Epithelial cell of prostate (primary cell): ENCODE data around the gene FREM3.

Source experiments
- DNase-seq: peaks from one replicate; pipeline ENCODE4 v3.0.0-alpha.2; 2011; ENCODE audit warnings: low read depth, low spot score
- H3K27ac ChIP-seq: fragments of 450-650 bp; 2 replicates; pipeline ENCODE4 v1.5.1; 2017; ENCODE audit warnings: mild to moderate bottlenecking

The FREM3 gene

DNA sequence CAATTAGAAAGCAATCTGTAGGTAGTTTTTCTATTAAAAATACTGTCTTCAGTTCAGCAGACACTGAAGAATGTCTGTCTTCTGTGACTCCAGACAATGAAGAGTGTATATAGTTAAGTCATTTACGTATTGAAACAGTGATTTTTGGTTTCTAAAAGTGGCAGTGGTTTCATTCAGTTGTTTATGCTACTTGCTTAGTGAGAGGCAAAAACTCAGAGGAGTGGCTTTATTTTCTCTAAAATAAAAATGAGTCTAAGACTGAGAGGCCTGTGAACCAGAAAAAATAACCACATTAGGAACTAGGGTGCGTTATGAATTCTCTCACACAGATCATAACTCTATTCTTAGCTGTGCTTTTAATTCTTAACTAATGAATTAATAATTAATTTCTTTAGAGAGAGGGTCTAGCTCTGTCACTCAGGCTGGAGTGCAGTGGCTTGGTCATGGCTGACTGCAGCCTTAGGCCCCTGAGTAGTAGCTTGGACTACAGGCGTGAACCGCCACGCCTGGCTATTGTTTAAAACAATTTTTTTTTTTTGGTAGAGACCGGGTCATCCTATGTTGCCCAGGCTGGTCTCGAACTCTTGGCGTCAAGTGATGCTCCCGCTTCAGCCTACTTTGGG is 31.4 kb downstream of the FREM3 start:
- no peak for DNase-seq
- H3K27ac ChIP-seq: no peak overlapping the region

DNA sequence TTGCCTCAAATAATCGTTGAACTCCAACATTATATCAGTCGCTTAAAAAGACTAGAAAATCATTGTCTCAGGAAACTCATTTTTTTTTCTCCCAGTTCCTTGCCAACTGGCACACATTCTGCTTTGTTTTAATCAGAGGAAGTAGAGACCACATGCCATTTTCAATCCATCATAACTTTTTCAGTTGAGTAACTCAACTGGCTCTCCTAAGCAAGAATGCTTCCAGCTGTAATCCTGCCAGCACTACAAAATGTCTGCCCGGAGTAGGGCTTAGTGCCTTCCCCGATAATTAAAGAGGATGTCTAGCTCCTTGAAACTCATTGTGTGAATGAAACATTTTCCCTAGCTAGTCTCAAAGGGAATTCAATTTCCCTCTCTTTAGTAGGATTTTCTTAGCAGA is 33.0 kb downstream of the FREM3 start:
- no peak for DNase-seq
- H3K27ac ChIP-seq: no peak overlapping the region

DNA sequence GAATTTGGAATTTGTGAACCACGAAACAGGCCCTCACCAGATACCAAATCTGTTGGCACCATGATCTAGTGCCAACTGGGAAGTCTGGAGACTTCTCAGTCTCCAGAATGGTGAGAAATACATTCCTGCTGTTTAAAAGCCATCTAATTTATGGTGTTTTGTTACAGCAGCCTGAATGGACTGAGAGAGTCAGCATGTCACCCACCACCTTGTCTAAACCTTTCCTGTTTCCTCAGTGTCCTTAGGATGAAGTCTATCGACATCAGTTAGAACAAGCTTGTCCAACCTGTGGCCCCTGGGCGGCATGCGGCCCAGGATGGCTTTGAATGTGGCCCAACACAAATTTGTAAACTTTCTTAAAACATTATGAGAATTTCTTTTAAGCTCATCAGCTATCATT is 42.1 kb downstream of the FREM3 start:
- H3K27ac ChIP-seq: no peak overlapping the region
- no peak for DNase-seq

DNA sequence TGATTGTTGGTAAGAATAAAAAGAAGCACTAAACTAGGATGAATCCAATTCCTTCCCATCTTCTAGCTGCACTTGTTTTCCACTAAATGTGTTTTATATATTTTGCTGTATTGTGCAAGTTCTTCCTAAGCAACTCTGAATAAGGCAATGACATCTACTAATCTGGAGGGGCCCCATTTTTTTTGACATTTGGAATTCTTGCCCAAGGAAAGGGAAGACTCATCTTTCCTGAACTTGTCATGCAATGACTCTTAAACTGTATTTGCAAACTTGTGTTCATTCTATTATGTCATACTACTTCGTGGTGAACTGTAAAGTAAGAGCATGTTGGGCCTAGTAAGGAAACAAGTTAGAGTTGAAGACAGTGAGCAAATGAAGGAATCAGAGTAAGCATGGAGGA is 45.9 kb downstream of the FREM3 start:
- H3K27ac ChIP-seq: no peak overlapping the region
- DNase-seq: no peak

DNA sequence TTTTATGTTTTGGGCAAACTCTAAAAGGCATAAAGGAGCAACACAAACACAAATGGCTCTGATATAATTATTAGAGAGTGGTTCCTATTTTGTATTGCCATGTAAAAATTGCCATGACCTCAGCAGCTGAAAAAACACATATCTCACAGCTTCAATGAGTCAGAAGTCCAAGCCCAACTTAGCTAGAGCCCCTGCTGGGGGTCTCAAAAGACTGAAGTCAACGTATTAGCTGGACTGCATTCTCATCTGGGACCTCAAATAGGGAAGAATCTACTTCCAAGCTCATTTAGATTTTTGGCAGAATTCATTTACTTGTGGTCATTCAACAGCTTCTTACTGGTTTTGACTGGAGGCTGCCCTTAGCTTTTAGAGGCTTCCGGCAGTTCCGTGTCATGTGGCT is 47.4 kb downstream of the FREM3 start:
- no peak for DNase-seq
- H3K27ac ChIP-seq: no peak overlapping the region

DNA sequence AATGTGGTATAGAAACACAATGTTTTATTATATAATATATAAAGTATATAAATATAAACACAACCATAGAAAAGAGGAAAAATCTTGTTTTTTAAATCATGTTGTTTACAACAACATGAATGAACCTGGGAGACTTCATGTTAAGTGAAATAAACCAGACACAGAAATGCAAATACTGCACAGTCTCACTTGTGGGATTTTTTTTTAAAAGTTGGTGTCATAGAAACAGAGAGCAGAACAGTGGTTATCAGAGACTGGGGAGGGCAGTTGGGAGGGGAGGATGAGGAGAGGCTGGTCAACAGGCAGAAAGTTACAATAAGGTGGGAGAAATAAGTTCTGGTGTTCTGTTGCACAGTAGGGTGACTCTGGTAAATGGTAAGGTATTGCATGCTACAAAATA is 57.1 kb downstream of the FREM3 start:
- DNase-seq: no peak
- no peak overlapping the region for H3K27ac ChIP-seq

DNA sequence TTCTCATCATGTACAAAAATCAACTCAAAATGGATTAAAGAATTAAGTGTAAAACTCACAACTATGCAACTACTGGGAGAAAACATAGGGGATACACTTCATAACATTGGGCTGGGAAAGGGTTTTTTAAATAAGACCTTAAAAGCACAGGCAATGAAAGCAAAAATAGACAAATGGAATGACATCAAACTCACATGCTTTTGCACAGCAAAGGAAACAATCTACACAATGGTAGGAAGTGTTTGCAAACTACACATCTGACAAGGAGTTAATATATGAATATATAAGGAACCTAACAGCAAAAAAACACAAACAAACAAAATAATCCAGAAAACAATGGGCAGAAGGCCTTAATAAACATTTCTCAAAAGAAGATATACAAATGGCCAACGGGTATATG is 57.9 kb downstream of the FREM3 start:
- DNase-seq: no peak
- H3K27ac ChIP-seq: no peak overlapping the region

DNA sequence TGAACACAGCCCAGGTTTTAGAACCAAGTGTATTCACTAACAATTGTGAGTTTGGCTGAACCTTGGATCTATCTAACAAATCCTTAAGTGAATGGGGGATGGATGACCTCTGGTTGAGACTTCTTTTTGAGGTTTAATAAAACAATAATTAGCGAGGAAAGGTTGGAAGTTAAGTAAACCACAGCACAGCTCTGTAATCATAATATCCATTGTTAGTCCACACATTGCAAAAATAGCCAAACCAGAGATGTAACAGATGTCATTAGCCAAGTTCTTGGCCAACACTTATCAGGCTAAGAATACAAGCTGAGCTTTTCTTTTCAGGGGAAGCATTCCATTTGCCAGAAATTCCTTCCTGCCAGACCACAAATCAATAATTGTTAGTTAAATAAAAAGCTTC is 59.1 kb downstream of the FREM3 start:
- H3K27ac ChIP-seq: no peak overlapping the region
- DNase-seq: no peak

DNA sequence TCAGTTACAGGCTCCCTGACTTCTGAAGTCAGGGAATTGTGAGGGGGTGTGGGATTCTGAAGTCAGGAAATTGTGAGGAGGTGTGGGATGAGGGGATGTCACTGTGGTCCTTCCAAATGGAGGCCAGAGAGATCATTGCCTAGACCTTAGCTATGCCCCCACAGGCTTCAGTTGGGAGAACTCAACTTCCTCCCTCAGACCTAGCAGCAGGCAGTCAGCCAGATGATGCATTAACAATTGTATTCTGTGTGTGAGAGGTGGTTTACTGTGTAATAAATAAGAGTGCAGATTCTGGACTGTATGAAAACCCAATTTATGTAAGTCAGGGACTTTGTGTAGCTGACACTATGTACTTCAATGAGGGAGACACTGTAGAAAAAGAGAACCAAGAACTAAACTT is 65.7 kb downstream of the FREM3 start:
- no peak overlapping the region for H3K27ac ChIP-seq
- no peak for DNase-seq

DNA sequence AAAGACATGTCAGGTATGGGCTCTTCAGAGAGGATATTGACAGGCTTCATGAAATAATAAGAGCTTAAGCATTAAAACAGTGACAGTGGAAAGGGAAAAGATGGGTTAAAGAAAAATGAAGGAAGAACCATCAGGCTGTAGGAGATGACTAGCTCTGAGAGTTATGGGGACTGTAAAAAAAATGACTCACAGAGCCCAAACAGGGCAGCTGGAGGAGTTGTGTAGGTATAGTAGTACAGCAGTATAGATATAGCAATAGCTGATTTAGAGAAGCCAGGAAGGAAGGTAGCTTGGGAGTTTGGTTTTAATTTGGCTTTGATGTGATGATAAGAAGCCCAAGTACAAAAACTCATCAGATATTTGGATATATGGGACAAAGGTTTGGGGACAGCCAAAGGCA is 66.6 kb downstream of the FREM3 start:
- H3K27ac ChIP-seq: no peak overlapping the region
- no peak for DNase-seq

DNA sequence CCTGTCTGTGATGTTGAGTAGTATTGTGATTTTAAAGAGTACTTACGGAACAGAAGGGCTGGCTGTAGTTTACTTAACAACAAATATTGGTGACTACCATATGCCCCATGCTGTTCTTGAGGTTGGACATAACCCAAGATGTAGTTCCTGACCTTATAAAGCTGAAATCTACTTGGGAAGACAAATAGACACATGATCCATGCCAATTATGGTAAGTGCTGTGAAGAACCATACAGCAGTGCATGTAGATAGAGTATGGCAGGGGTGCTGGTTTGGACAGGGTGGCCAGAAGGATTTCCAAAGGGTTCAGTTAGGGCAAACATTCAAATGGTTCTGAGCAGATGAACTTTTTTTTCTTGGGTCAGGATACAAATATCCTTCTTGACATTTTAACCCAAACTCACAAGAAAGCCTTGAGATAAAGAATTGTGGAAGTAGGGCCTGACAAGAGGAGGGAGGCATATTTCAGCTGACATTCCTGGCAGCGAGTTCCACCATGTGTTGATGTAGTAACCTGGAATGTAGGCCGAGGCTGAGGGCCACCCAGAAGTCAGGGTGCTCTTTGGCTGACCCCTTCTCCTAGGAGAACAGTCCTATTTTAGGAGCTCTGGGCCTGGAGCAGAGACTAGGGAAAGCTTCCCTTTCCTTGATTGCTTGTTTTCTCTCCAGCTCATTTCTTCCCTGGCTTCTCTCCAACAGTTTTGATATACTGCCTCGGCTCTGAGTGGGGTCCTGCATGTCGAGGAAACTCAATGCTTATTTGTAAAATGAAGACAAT is 74.2 kb downstream of the FREM3 start:
- H3K27ac ChIP-seq: no peak overlapping the region
- DNase-seq: no peak

DNA sequence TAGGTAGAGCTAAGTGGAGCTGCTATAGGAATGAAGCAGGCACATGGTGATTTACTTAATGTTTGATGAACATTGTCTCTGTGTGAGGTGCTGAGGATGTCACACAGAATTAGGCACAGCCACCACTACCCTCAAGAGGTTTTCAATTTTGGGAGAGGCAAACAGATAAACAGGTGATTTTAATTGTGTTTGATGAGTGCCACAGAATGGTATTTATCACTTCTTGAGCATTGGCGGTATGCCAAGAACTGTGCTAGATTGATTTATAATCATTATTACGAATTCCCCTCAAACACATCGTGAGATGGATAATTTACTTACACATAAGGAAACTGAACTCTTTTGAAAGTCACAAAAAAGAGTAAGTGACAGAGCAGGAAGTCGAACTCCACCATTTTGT is 74.8 kb downstream of the FREM3 start:
- H3K27ac ChIP-seq: no peak overlapping the region

DNA sequence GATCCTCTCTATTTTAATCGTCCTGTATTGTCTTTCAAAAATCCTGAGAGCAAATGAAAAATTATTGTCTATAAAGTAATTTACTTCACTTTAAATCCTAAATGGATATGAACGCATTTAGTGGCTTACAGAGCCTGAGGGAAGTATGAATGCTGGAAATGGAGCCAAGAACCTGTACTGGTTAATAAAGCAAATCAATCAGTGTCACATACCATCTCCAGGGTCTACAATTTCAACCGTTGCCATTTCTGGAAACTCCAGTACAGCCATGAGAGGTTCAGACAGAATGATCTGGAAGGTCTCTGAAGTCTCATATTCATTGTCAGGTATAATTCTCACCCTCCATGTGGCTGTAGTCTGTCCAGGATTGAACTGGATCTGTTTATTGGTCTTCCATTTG is 76.6 kb downstream of the FREM3 start:
- DNase-seq: no peak
- no peak overlapping the region for H3K27ac ChIP-seq

More for the DNA sequence above, 74.8 kb downstream of the FREM3 start:
- no peak for DNase-seq

DNA sequence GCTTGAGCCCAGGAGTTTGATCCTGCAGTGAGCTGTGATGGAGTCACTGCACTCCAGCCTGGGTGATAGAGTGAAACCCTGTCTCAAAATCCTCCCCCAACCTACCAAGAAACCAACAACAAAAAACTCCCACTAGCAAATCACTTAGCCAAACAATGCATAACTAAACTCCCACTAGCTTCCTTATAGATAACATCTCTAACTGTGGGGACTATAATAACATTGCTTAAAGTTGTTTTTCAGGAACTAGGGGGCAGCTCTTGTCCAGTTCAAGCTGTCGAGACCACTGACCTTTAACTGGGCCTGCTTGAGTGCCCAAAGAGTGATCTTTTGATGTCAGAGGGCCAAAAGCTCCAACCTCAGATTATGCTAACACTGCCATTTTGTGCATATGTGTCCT is 81.7 kb downstream of the FREM3 start:
- DNase-seq: no peak
- H3K27ac ChIP-seq: no peak overlapping the region

DNA sequence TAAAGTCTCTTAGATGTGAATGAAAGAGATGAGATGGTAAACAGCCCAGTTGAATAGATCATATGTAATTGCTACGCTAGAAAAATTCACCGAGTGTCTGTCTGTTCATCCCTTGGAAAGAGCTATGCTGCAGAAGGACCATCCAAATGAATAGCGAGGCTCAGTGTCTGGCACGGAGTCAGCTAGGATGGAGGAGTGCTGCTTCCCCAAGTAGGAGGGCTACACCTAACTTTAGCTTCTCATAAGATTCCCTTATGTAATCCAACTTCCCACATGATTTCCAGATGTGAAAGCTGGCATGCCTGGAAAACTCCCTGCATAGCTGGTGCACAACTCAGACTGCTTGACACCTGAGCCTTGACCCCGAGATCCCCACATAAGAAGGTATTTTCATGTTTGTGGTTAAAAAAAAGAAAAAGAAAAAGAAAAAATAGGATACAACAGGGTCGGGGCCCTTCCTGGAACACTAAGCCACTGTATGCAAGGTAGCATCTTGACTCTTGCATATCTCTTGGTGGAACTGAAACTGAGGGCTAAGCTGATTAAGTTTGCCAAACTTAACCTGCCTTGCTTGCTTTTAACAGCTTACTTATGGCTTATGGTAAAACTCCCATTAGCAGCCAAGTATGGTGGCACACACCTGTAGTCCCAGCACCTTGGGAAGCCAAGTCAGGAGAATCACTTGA is 82.3 kb downstream of the FREM3 start:
- no peak overlapping the region for H3K27ac ChIP-seq
- no peak for DNase-seq

DNA sequence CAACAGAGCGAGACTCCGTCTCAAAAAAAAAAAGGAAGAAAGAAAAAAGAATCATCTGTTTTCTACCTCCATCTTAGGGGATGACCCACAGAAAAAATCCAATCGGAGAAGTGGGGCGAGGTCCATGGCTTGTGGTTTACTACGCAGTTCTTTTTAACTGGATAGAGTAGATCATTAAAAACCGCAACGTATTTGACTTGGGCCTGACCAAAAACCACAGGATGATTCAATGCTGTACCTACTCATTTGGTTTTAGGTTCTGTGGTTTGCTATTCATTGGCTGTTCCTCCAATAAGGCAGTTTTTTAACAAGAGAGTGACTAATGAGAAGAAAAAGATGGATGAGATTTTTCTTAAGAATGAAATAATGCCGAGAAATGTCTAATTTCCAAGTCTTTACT is 83.7 kb downstream of the FREM3 start:
- peak; percentile 31 for DNase-seq
- H3K27ac ChIP-seq: no peak overlapping the region

DNA sequence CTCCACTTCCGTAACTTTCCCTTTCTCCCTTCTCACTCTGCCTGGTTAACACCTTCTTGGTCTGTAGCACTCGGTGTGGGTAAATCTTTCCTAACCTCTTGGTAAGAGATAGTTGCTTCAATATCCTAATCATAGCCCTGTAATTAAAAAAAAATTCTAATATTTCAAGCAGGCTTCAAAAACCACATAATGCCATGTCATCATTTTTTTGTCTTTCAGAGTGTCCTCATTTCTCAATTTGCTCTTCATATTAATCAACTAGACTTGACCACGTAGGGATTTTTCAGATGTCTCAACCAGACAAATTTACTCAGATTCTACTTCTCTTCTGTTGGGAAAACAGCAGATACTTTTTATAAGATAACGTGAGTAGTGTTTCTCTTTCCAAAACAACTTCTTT is 91.0 kb downstream of the FREM3 start:
- no peak overlapping the region for H3K27ac ChIP-seq
- DNase-seq: no peak

DNA sequence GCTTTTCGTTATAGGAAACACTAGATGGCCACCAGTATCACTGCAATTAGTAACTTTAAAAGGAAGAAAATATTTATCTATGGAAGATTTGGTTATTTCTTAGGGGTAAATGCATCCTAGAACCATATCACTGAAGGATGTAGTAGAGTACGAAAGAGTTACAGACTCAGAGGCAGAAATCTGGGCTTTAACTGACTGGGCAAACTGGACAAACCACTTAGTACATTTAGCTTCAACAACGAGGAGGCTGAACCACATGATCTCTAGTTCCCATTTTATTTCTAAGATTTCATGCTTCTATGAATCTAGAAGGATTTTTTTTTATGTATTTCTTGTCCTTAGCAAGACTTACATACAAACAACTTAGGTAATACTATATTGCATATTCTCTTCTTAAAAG is 94.0 kb downstream of the FREM3 start:
- no peak overlapping the region for H3K27ac ChIP-seq
- no peak for DNase-seq

DNA sequence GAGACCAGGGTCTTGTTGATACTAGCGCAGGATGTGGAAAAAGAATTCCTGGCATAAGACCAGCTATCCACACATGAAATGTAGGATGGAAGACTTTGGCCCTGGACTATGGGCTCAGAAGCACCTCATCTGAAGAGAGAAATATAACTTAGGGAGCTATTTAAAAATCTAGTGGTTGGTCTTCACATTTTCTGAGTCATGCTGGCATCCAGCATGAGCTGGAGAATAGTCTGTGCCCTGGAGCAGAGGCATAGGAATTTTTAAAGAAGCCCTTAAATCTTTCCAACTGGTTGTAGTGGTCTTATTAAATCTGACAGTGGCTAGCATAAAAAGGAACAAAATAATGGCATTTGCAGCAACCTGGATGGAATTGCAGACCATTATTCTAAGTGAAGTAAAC is 100.6 kb downstream of the FREM3 start:
- DNase-seq: no peak
- no peak overlapping the region for H3K27ac ChIP-seq

DNA sequence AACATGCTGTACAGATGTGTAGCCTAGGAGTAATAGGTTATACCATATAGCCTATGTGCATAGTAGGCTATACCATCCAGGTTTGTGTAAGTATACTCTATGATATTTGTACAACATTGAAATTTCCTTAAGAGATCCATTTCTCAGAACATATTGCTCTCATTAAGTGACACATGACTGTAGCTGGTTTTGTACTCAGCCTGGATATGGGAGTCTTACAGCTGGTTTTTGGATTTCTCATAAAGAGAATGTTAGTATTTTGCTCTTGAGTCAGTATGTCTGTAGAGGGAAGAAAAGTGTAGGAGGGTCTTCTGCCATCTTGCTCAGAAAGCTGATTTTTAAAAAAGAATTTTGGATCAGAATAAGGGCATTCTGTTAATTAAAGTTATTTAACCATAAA is 101.7 kb downstream of the FREM3 start:
- no peak for DNase-seq
- no peak overlapping the region for H3K27ac ChIP-seq

DNA sequence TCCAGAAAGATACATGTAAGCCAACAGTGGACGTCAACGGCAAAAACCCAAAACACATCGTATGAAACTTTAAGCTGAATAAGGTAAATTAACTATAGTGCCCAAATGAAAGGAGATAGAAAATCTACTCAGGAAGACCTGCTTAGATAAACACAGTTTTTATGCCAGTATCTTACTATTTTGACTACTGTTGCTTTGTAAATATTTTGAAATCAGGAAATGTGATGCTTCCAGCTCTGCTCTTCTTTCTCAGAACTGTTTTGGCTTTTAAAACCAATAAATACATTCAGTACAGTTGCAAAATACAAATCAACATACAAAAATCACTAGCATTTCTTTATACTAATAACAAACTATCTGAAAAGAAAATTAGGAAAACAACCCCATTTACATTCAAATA is 103.2 kb downstream of the FREM3 start:
- DNase-seq: no peak
- H3K27ac ChIP-seq: no peak overlapping the region

DNA sequence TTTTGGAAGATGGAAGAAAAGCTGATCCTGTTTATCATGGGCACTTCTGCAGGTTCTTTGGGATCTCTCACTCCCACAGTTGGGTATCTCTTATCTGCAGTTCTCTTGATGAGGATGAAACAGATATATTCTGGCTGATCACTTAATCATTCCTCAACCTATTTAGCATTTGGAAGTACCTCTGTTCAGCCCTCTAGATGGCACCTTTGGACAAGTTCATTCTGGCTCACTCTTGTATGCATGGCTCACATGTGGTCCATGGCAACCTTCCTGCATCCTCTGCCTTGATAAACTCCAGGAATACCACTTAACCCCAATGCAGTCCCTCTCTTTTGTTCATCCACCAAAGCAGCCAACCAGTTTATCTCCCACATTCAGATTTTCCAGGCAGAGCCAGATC is 112.8 kb downstream of the FREM3 start:
- DNase-seq: no peak

More for the DNA sequence above, 112.8 kb downstream of the FREM3 start:
- no peak overlapping the region for H3K27ac ChIP-seq
